Keratinocyte (primary cell): ENCODE results near the gene HERC2. TPM values are rescaled to one million over a fixed set of nuclear protein-coding genes. Genes with fewer than 3 reads are reported as not detected.

ENCODE experiments used
- DNase-seq: peaks from one replicate; pipeline ENCODE4 v3.0.0-alpha.2; 2011; ENCODE audit warnings: low read depth, missing footprints, low spot score
- FAIRE-seq: peaks from 2 replicates; lab custom pipeline; 2011; peaks lifted over from hg19 to GRCh38; lab: Jason Lieb, UNC
- H2AFZ ChIP-seq: 2 replicates; pipeline ENCODE4 v1.6.0; 2012; ENCODE audit warnings: low read length, control low read depth, inconsistent platforms; ENCODE audit not compliant: control insufficient read depth
- H3K27ac ChIP-seq: 2 replicates; pipeline ENCODE4 v1.5.1; 2011; ENCODE audit warnings: low read length; ENCODE audit not compliant: control insufficient read depth, insufficient read depth
- H3K27me3 ChIP-seq: 3 replicates; pipeline ENCODE4 v1.6.0; 2011; ENCODE audit warnings: low read length; ENCODE audit not compliant: control insufficient read depth, insufficient read depth; ENCODE audit errors: extremely low read depth
- H3K36me3 ChIP-seq, 2 experiments: 2 replicates in 1 of 2; 3 replicates in 1 of 2; pipeline ENCODE4 v1.5.1; 2011; ENCODE audit warnings: low read length in 2 of 2, mild to moderate bottlenecking in 1 of 2; ENCODE audit not compliant: control insufficient read depth in 2 of 2, insufficient read depth in 2 of 2; ENCODE audit errors: extremely low read depth in 1 of 2
- H3K4me1 ChIP-seq: 3 replicates; pipeline ENCODE4 v1.5.1; 2011; ENCODE audit warnings: low read length; ENCODE audit not compliant: control insufficient read depth, insufficient read depth; ENCODE audit errors: extremely low read depth
- H3K4me2 ChIP-seq: 3 replicates; pipeline ENCODE4 v1.6.0; 2011; ENCODE audit warnings: low read depth, low read length; ENCODE audit not compliant: control insufficient read depth, insufficient read depth; ENCODE audit errors: extremely low read depth
- H3K4me3 ChIP-seq, 3 experiments: fragments of 200-600 bp in 1 of 3; sonication (generic) in 1 of 3; 2 replicates in 2 of 3; 3 replicates in 1 of 3; pipeline ENCODE4 v1.5.1; 2011 to 2016; ENCODE audit warnings: low read length in 3 of 3, mild to moderate bottlenecking in 3 of 3, control low read depth in 2 of 3, inconsistent platforms in 1 of 3, low read depth in 1 of 3, mixed read lengths in 1 of 3, mixed run types in 1 of 3, moderate library complexity in 1 of 3; ENCODE audit not compliant: control insufficient read depth in 2 of 3, insufficient read depth in 2 of 3; ENCODE audit errors: extremely low read depth in 1 of 3
- H3K79me2 ChIP-seq: 2 replicates; pipeline ENCODE4 v1.6.0; 2012; ENCODE audit warnings: low read length; ENCODE audit not compliant: control insufficient read depth, insufficient read depth
- H3K9ac ChIP-seq: 3 replicates; pipeline ENCODE4 v1.6.0; 2011; ENCODE audit warnings: low read length; ENCODE audit not compliant: control insufficient read depth, insufficient read depth; ENCODE audit errors: extremely low read depth
- H3K9me1 ChIP-seq: 3 replicates; pipeline ENCODE4 v1.6.0; 2011; ENCODE audit warnings: low read length; ENCODE audit not compliant: control insufficient read depth, insufficient read depth; ENCODE audit errors: extremely low read depth
- H3K9me3 ChIP-seq: 2 replicates; pipeline ENCODE4 v1.5.1; 2012; ENCODE audit warnings: low read depth, low read length; ENCODE audit not compliant: control insufficient read depth
- H4K20me1 ChIP-seq: 3 replicates; pipeline ENCODE4 v1.6.0; 2011; ENCODE audit warnings: low read length; ENCODE audit not compliant: control insufficient read depth, insufficient read depth; ENCODE audit errors: extremely low read depth
- CTCF ChIP-seq, 3 experiments: IDR thresholded peaks in 1 of 3; conservative IDR thresholded peaks in 1 of 3; optimal IDR thresholded peaks in 1 of 3; 2 replicates in 2 of 3; 3 replicates in 1 of 3; pipeline versions ENCODE3 to v1.5.1; 2011; ENCODE audit warnings: low read length in 3 of 3, mild to moderate bottlenecking in 3 of 3, moderate library complexity in 2 of 3, control low read depth in 1 of 3, inconsistent platforms in 1 of 3; ENCODE audit not compliant: insufficient read depth in 2 of 3; ENCODE audit errors: extremely low read depth in 1 of 3
- EZH2 ChIP-seq: IDR thresholded peaks from one replicate; pipeline ENCODE4 v1.6.1; 2012; ENCODE audit warnings: inconsistent platforms, mild to moderate bottlenecking, low read length, moderate library complexity
- dilution Hi-C: fragments of 300-500 bp; cut with MboI; formaldehyde crosslinking; loops from one replicate; pipeline ENCODE4 v1.7.0; 2020; ENCODE audit warnings: low sequenced_read_pairs; ENCODE audit not compliant: extremely low pct_ligation_motif_present
- polyA plus RNA-seq, 5 experiments: library from polyadenylated mRNA; depleted of rRNA in 3 of 5; stranded (reverse) in 3 of 5; stranded (forward) in 1 of 5; unstranded in 1 of 5; fragments of >200 nt; gene quantifications; 1 replicate in 1 of 5; 2 replicates in 3 of 5; 3 replicates in 1 of 5; pipeline versions ENCODE4 v1.2.1 to v1.2.3, GENCODE V29; 2011 to 2012; ENCODE audit warnings: missing spikeins in 2 of 5, low read depth in 1 of 5, low replicate concordance in 1 of 5

Gene HERC2
- polyA plus RNA-seq, 1 donor (not counting 4 experiments of a cell fraction or from before 2014, with no cell fraction given), result 12.4 TPM

- no peaks in the 10 kb centered on the region for H3K9me1 ChIP-seq
- no peak overlapping the region for H3K4me2 ChIP-seq
- DNase-seq (no peak), FAIRE-seq (no peak)
- TF ChIP-seq EZH2, result no peak
- no peak for TF ChIP-seq CTCF (optimal IDR thresholded peaks at IDR 0.05 in 1 of 3, IDR thresholded peaks at IDR 0.05 in 1 of 3, conservative IDR thresholded peaks at IDR 0.05 in 1 of 3; ENCODE audit: extremely low read depth in 1 of 3, insufficient read depth in 2 of 3, low read length in 3 of 3)
- no peaks in the 10 kb centered on the region for H3K79me2 ChIP-seq
- dilution Hi-C loops, result no loop called here
- no peaks in the 10 kb centered on the region for H4K20me1 ChIP-seq
- H3K9me3 ChIP-seq, result no peaks in the 10 kb centered on the region
- no peak overlapping the region for H3K27ac ChIP-seq
- H3K4me1 ChIP-seq, result no peaks in the 10 kb centered on the region
- H3K36me3 ChIP-seq, result peaks cover 14 to 16% of the 10 kb centered on the region in 2 experiments
- H3K27me3 ChIP-seq, result no peaks in the 10 kb centered on the region
- H3K4me3 ChIP-seq, result no peak overlapping the region
- no peak overlapping the region for H3K9ac ChIP-seq
- no peak overlapping the region for H2AFZ ChIP-seq
Observed at GRCh38 chr15:28179270-28179669, 142.7 kb downstream of the HERC2 start.

DNA sequence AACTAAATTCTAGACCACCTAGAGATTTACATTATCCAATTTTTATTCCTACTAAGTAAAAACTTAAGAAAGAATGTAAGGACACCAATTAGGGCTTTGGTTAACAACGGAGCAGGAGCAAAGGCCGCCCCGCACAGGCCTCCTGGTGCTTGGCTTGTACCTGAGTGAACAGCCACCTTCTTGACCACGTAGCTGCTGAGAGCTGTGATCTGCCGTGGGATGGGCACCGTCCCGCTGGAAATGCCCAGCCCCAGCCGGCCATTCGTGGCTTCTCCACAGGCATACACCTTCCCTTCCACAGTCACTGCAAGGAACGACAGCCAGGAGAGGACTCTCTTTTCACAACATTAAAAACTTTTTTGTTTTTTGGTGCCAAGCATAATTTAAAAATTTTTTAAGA is 143.3 kb downstream of the HERC2 start:
- Histone ChIP-seq H3K9me1 (no peaks in the 10 kb centered on the region), H3K79me2 (no peaks in the 10 kb centered on the region), H3K4me3 (no peak overlapping the region), H3K27ac (no peak overlapping the region), H3K36me3 (peaks cover 14 to 16% of the 10 kb centered on the region in 2 experiments), H2AFZ (no peak overlapping the region), H3K27me3 (no peaks in the 10 kb centered on the region), H3K9me3 (no peaks in the 10 kb centered on the region), H3K9ac (no peak overlapping the region), H4K20me1 (no peaks in the 10 kb centered on the region), H3K4me1 (no peaks in the 10 kb centered on the region), H3K4me2 (no peak overlapping the region)
- TF ChIP-seq CTCF (optimal IDR thresholded peaks at IDR 0.05 in 1 of 3, IDR thresholded peaks at IDR 0.05 in 1 of 3, conservative IDR thresholded peaks at IDR 0.05 in 1 of 3; ENCODE audit: extremely low read depth in 1 of 3, insufficient read depth in 2 of 3, low read length in 3 of 3) (no peak), EZH2 (no peak)
- no peak for DNase-seq
- FAIRE-seq, result no peak
- dilution Hi-C loops, result no loop called here
